ENCODE results near the gene DIP2C. TPM values are rescaled to one million over a fixed set of nuclear protein-coding genes. Genes with fewer than 3 reads are reported as not detected.

Gene DIP2C
- total RNA-seq, 1 donor from 2014 or later = 38.5 TPM

GRCh38 chr10:289581-289980 lies 399.9 kb downstream of the DIP2C start:
- DNase-seq (ENCODE audit: low spot score) = no peak

- no peak for DNase-seq (ENCODE audit: low spot score)
Observed at GRCh38 chr10:288316-289200, 400.9 kb downstream of the DIP2C start.

GRCh38 chr10:287814-288213 lies 401.7 kb downstream of the DIP2C start:
- DNase-seq (ENCODE audit: low spot score) = no peak

- DNase-seq (ENCODE audit: low spot score) = no peak
Observed at GRCh38 chr10:287026-287709, 402.3 kb downstream of the DIP2C start.

GRCh38 chr10:285216-285615 lies 404.3 kb downstream of the DIP2C start:
- DNase-seq (ENCODE audit: low spot score) = no peak

- DNase-seq (ENCODE audit: low spot score) = no peak
Observed at GRCh38 chr10:283916-284356, 405.5 kb downstream of the DIP2C start.

- no peak for DNase-seq (ENCODE audit: low spot score)
Observed at GRCh38 chr10:283140-283479, 406.4 kb downstream of the DIP2C start.

GRCh38 chr10:282294-283139 lies 407.0 kb downstream of the DIP2C start:
- DNase-seq (ENCODE audit: low spot score) = no peak

GRCh38 chr10:279655-280054 lies 409.8 kb downstream of the DIP2C start:
- no peak for DNase-seq (ENCODE audit: low spot score)

GRCh38 chr10:279232-279631 lies 410.2 kb downstream of the DIP2C start:
- DNase-seq (ENCODE audit: low spot score) = no peak

- no peak for DNase-seq (ENCODE audit: low spot score)
Observed at GRCh38 chr10:278707-279106, 410.8 kb downstream of the DIP2C start.

GRCh38 chr10:277963-278362 lies 411.5 kb downstream of the DIP2C start:
- no peak for DNase-seq (ENCODE audit: low spot score)

- DNase-seq (ENCODE audit: low spot score) = no peak
Observed at GRCh38 chr10:275680-276079, 413.8 kb downstream of the DIP2C start.

- no peak for DNase-seq (ENCODE audit: low spot score)
Observed at GRCh38 chr10:274866-275265, 414.6 kb downstream of the DIP2C start.

GRCh38 chr10:273088-273487 lies 416.4 kb downstream of the DIP2C start:
- no peak for DNase-seq (ENCODE audit: low spot score)

GRCh38 chr10:271722-272121 lies 417.7 kb downstream of the DIP2C start:
- no peak for DNase-seq (ENCODE audit: low spot score)

GRCh38 chr10:271201-271600 lies 418.3 kb downstream of the DIP2C start:
- no peak for DNase-seq (ENCODE audit: low spot score)

GRCh38 chr10:269440-270074 lies 419.9 kb downstream of the DIP2C start:
- DNase-seq (ENCODE audit: low spot score) = no peak

- DNase-seq (ENCODE audit: low spot score) = no peak
Observed at GRCh38 chr10:267705-268104, 421.8 kb downstream of the DIP2C start.

GRCh38 chr10:266974-267425 lies 422.5 kb downstream of the DIP2C start:
- DNase-seq (ENCODE audit: low spot score) = no peak
